ENCODE results near the gene FILIP1L. TPM values are rescaled to one million over a fixed set of nuclear protein-coding genes. Genes with fewer than 3 reads are reported as not detected.
A peak's percentile ranks its signal among the peaks of the same experiment; 100 is the strongest.

The FILIP1L gene
- polyA plus RNA-seq, 1 donor (not counting 4 experiments of a cell fraction or from before 2014, with no cell fraction given), result 14.7 TPM

GRCh38 chr3:99891610-99892285 lies 222.6 kb downstream of the FILIP1L start:
- dilution Hi-C loops (cut with MboI; ENCODE audit: extremely low pct_ligation_motif_present, low sequenced_read_pairs), result no loop called here
- Histone ChIP-seq H3K36me3 (ENCODE audit: control insufficient read depth in 2 of 2, extremely low read depth in 1 of 2, insufficient read depth in 2 of 2, low read length in 2 of 2) (no peaks in the 10 kb centered on the region), H3K9ac (ENCODE audit: control insufficient read depth, extremely low read depth, insufficient read depth, low read length) (no peak overlapping the region), H3K79me2 (ENCODE audit: control insufficient read depth, insufficient read depth, low read length) (no peaks in the 10 kb centered on the region), H3K9me3 (ENCODE audit: control insufficient read depth, low read depth, low read length) (no peaks in the 10 kb centered on the region), H3K27me3 (ENCODE audit: control insufficient read depth, extremely low read depth, insufficient read depth, low read length) (no peaks in the 10 kb centered on the region), H2AFZ (ENCODE audit: control insufficient read depth, low read length) (no peak overlapping the region), H3K27ac (ENCODE audit: control insufficient read depth, insufficient read depth, low read length) (no peak overlapping the region), H3K4me1 (ENCODE audit: control insufficient read depth, extremely low read depth, insufficient read depth, low read length) (peaks cover 15% of the 10 kb centered on the region), H3K4me3 (ENCODE audit: control insufficient read depth in 2 of 3, extremely low read depth in 1 of 3, insufficient read depth in 2 of 3, low read depth in 1 of 3, low read length in 3 of 3) (no peak overlapping the region), H3K9me1 (ENCODE audit: control insufficient read depth, extremely low read depth, insufficient read depth, low read length) (no peaks in the 10 kb centered on the region), H3K4me2 (ENCODE audit: control insufficient read depth, extremely low read depth, insufficient read depth, low read depth, low read length) (no peak overlapping the region), H4K20me1 (ENCODE audit: control insufficient read depth, extremely low read depth, insufficient read depth, low read length) (no peaks in the 10 kb centered on the region)
- no peak for DNase-seq (ENCODE audit: low read depth, low spot score)
- no peak for TF ChIP-seq CTCF (optimal IDR thresholded peaks at IDR 0.05 in 1 of 3, IDR thresholded peaks at IDR 0.05 in 1 of 3, conservative IDR thresholded peaks at IDR 0.05 in 1 of 3; ENCODE audit: extremely low read depth in 1 of 3, insufficient read depth in 2 of 3, low read length in 3 of 3)
- TF ChIP-seq EZH2 (IDR thresholded peaks at IDR 0.05; ENCODE audit: low read length), result no peak
- FAIRE-seq, result no peak

GRCh38 chr3:99885851-99886250 lies 228.4 kb downstream of the FILIP1L start:
- no peak for DNase-seq (ENCODE audit: low read depth, low spot score)
- Histone ChIP-seq H3K27me3 (ENCODE audit: control insufficient read depth, extremely low read depth, insufficient read depth, low read length) (no peaks in the 10 kb centered on the region), H3K9me3 (ENCODE audit: control insufficient read depth, low read depth, low read length) (no peaks in the 10 kb centered on the region), H2AFZ (ENCODE audit: control insufficient read depth, low read length) (no peak overlapping the region), H3K4me1 (ENCODE audit: control insufficient read depth, extremely low read depth, insufficient read depth, low read length) (peaks cover 7% of the 10 kb centered on the region), H3K4me3 (ENCODE audit: control insufficient read depth in 2 of 3, extremely low read depth in 1 of 3, insufficient read depth in 2 of 3, low read depth in 1 of 3, low read length in 3 of 3) (no peak overlapping the region), H4K20me1 (ENCODE audit: control insufficient read depth, extremely low read depth, insufficient read depth, low read length) (no peaks in the 10 kb centered on the region), H3K27ac (ENCODE audit: control insufficient read depth, insufficient read depth, low read length) (no peak overlapping the region), H3K36me3 (ENCODE audit: control insufficient read depth in 2 of 2, extremely low read depth in 1 of 2, insufficient read depth in 2 of 2, low read length in 2 of 2) (no peaks in the 10 kb centered on the region), H3K79me2 (ENCODE audit: control insufficient read depth, insufficient read depth, low read length) (no peaks in the 10 kb centered on the region), H3K4me2 (ENCODE audit: control insufficient read depth, extremely low read depth, insufficient read depth, low read depth, low read length) (no peak overlapping the region), H3K9me1 (ENCODE audit: control insufficient read depth, extremely low read depth, insufficient read depth, low read length) (no peaks in the 10 kb centered on the region), H3K9ac (ENCODE audit: control insufficient read depth, extremely low read depth, insufficient read depth, low read length) (no peak overlapping the region)
- peak; percentile 66 for FAIRE-seq
- TF ChIP-seq EZH2 (IDR thresholded peaks at IDR 0.05; ENCODE audit: low read length) (no peak), CTCF (optimal IDR thresholded peaks at IDR 0.05 in 1 of 3, IDR thresholded peaks at IDR 0.05 in 1 of 3, conservative IDR thresholded peaks at IDR 0.05 in 1 of 3; ENCODE audit: extremely low read depth in 1 of 3, insufficient read depth in 2 of 3, low read length in 3 of 3) (no peak)
- dilution Hi-C loops (cut with MboI; ENCODE audit: extremely low pct_ligation_motif_present, low sequenced_read_pairs), result no loop called here

All from keratinocyte (primary cell).